Keratinocyte (primary cell): ENCODE results near the gene TANGO2. TPM values are rescaled to one million over a fixed set of nuclear protein-coding genes. Genes with fewer than 3 reads are reported as not detected.

Source experiments
- DNase-seq: peaks from one replicate; pipeline ENCODE4 v3.0.0-alpha.2; 2011; ENCODE audit warnings: low read depth, missing footprints, low spot score
- FAIRE-seq: peaks from 2 replicates; lab custom pipeline; 2011; peaks lifted over from hg19 to GRCh38; lab: Jason Lieb, UNC
- H2AFZ ChIP-seq: 2 replicates; pipeline ENCODE4 v1.6.0; 2012; ENCODE audit warnings: low read length, control low read depth, inconsistent platforms; ENCODE audit not compliant: control insufficient read depth
- H3K27ac ChIP-seq: 2 replicates; pipeline ENCODE4 v1.5.1; 2011; ENCODE audit warnings: low read length; ENCODE audit not compliant: control insufficient read depth, insufficient read depth
- H3K27me3 ChIP-seq: 3 replicates; pipeline ENCODE4 v1.6.0; 2011; ENCODE audit warnings: low read length; ENCODE audit not compliant: control insufficient read depth, insufficient read depth; ENCODE audit errors: extremely low read depth
- H3K36me3 ChIP-seq, 2 experiments: 2 replicates in 1 of 2; 3 replicates in 1 of 2; pipeline ENCODE4 v1.5.1; 2011; ENCODE audit warnings: low read length in 2 of 2, mild to moderate bottlenecking in 1 of 2; ENCODE audit not compliant: control insufficient read depth in 2 of 2, insufficient read depth in 2 of 2; ENCODE audit errors: extremely low read depth in 1 of 2
- H3K4me1 ChIP-seq: 3 replicates; pipeline ENCODE4 v1.5.1; 2011; ENCODE audit warnings: low read length; ENCODE audit not compliant: control insufficient read depth, insufficient read depth; ENCODE audit errors: extremely low read depth
- H3K4me2 ChIP-seq: 3 replicates; pipeline ENCODE4 v1.6.0; 2011; ENCODE audit warnings: low read depth, low read length; ENCODE audit not compliant: control insufficient read depth, insufficient read depth; ENCODE audit errors: extremely low read depth
- H3K4me3 ChIP-seq, 3 experiments: fragments of 200-600 bp in 1 of 3; sonication (generic) in 1 of 3; 2 replicates in 2 of 3; 3 replicates in 1 of 3; pipeline ENCODE4 v1.5.1; 2011 to 2016; ENCODE audit warnings: low read length in 3 of 3, mild to moderate bottlenecking in 3 of 3, control low read depth in 2 of 3, inconsistent platforms in 1 of 3, low read depth in 1 of 3, mixed read lengths in 1 of 3, mixed run types in 1 of 3, moderate library complexity in 1 of 3; ENCODE audit not compliant: control insufficient read depth in 2 of 3, insufficient read depth in 2 of 3; ENCODE audit errors: extremely low read depth in 1 of 3
- H3K79me2 ChIP-seq: 2 replicates; pipeline ENCODE4 v1.6.0; 2012; ENCODE audit warnings: low read length; ENCODE audit not compliant: control insufficient read depth, insufficient read depth
- H3K9ac ChIP-seq: 3 replicates; pipeline ENCODE4 v1.6.0; 2011; ENCODE audit warnings: low read length; ENCODE audit not compliant: control insufficient read depth, insufficient read depth; ENCODE audit errors: extremely low read depth
- H3K9me1 ChIP-seq: 3 replicates; pipeline ENCODE4 v1.6.0; 2011; ENCODE audit warnings: low read length; ENCODE audit not compliant: control insufficient read depth, insufficient read depth; ENCODE audit errors: extremely low read depth
- H3K9me3 ChIP-seq: 2 replicates; pipeline ENCODE4 v1.5.1; 2012; ENCODE audit warnings: low read depth, low read length; ENCODE audit not compliant: control insufficient read depth
- H4K20me1 ChIP-seq: 3 replicates; pipeline ENCODE4 v1.6.0; 2011; ENCODE audit warnings: low read length; ENCODE audit not compliant: control insufficient read depth, insufficient read depth; ENCODE audit errors: extremely low read depth
- EZH2 ChIP-seq: IDR thresholded peaks from one replicate; pipeline ENCODE4 v1.6.1; 2012; ENCODE audit warnings: inconsistent platforms, mild to moderate bottlenecking, low read length, moderate library complexity
- dilution Hi-C: fragments of 300-500 bp; cut with MboI; formaldehyde crosslinking; loops from one replicate; pipeline ENCODE4 v1.7.0; 2020; ENCODE audit warnings: low sequenced_read_pairs; ENCODE audit not compliant: extremely low pct_ligation_motif_present
- polyA plus RNA-seq, 5 experiments: library from polyadenylated mRNA; depleted of rRNA in 3 of 5; stranded (reverse) in 3 of 5; stranded (forward) in 1 of 5; unstranded in 1 of 5; fragments of >200 nt; gene quantifications; 1 replicate in 1 of 5; 2 replicates in 3 of 5; 3 replicates in 1 of 5; pipeline versions ENCODE4 v1.2.1 to v1.2.3, GENCODE V29; 2011 to 2012; ENCODE audit warnings: missing spikeins in 2 of 5, low read depth in 1 of 5, low replicate concordance in 1 of 5
- TF ChIP-seq, protein P1 (sequence below), 3 experiments: IDR thresholded peaks in 1 of 3; conservative IDR thresholded peaks in 1 of 3; optimal IDR thresholded peaks in 1 of 3; 2 replicates in 2 of 3; 3 replicates in 1 of 3; pipeline versions ENCODE3 to v1.5.1; 2011; ENCODE audit warnings: low read length in 3 of 3, mild to moderate bottlenecking in 3 of 3, moderate library complexity in 2 of 3, control low read depth in 1 of 3, inconsistent platforms in 1 of 3; ENCODE audit not compliant: insufficient read depth in 2 of 3; ENCODE audit errors: extremely low read depth in 1 of 3

Gene TANGO2
- polyA plus RNA-seq, 1 donor (not counting 4 experiments of a cell fraction or from before 2014, with no cell fraction given), result 20.1 TPM

DNA sequence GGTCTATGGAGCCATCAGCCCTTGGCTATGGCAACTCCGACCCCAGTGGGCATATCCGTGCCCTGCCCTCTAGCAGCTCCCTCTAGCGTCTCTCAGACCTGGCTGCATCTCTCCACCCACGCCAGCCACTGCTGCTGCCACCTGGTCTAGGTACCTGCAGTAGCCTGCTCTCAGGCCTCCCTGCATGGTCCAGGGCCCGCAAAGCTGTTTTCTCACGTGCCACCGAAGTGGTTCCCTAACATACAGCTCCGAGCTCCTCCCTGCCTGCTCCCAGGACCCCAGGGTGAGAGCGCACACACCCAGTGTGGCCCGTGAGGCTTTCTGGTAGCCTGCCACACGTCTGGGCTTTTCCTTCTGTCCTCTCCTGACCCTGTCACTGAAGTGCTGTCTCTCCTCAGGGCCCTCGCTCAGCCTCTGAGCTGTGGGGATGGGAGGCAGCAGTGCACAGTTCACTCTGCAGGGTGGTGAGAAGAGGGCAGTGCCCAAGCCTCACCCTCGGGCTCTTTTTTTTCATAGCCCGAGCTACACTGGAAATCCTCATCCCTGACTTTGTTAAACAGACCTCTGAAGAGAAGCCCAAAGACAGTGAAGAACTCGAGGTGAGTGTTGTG, 73.4 kb downstream of the TANGO2 start:
- Histone ChIP-seq H3K27me3 (no peaks in the 10 kb centered on the region), H3K9me3 (no peaks in the 10 kb centered on the region), H3K4me3 (no peak overlapping the region), H3K27ac (no peak overlapping the region), H3K4me2 (no peak overlapping the region), H4K20me1 (peaks cover 2% of the 10 kb centered on the region), H2AFZ (no peak overlapping the region), H3K4me1 (no peaks in the 10 kb centered on the region), H3K36me3 (peaks cover 47 to 64% of the 10 kb centered on the region in 2 experiments), H3K79me2 (peaks cover 17% of the 10 kb centered on the region), H3K9ac (no peak overlapping the region), H3K9me1 (no peaks in the 10 kb centered on the region)
- FAIRE-seq, result no peak
- dilution Hi-C loops, result no loop called here
- TF ChIP-seq, protein P1, sequence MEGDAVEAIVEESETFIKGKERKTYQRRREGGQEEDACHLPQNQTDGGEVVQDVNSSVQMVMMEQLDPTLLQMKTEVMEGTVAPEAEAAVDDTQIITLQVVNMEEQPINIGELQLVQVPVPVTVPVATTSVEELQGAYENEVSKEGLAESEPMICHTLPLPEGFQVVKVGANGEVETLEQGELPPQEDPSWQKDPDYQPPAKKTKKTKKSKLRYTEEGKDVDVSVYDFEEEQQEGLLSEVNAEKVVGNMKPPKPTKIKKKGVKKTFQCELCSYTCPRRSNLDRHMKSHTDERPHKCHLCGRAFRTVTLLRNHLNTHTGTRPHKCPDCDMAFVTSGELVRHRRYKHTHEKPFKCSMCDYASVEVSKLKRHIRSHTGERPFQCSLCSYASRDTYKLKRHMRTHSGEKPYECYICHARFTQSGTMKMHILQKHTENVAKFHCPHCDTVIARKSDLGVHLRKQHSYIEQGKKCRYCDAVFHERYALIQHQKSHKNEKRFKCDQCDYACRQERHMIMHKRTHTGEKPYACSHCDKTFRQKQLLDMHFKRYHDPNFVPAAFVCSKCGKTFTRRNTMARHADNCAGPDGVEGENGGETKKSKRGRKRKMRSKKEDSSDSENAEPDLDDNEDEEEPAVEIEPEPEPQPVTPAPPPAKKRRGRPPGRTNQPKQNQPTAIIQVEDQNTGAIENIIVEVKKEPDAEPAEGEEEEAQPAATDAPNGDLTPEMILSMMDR (optimal IDR thresholded peaks at IDR 0.05 in 1 of 3, IDR thresholded peaks at IDR 0.05 in 1 of 3, conservative IDR thresholded peaks at IDR 0.05 in 1 of 3; ENCODE audit: extremely low read depth in 1 of 3, insufficient read depth in 2 of 3, low read length in 3 of 3), result no peak
- TF ChIP-seq EZH2, result no peak
- no peak for DNase-seq

- no peaks in the 10 kb centered on the region for H3K9me1 ChIP-seq
- TF ChIP-seq, protein P1 (optimal IDR thresholded peaks at IDR 0.05 in 1 of 3, IDR thresholded peaks at IDR 0.05 in 1 of 3, conservative IDR thresholded peaks at IDR 0.05 in 1 of 3; ENCODE audit: extremely low read depth in 1 of 3, insufficient read depth in 2 of 3, low read length in 3 of 3), result no peak
- TF ChIP-seq EZH2, result no peak
- peaks cover 38 to 59% of the 10 kb centered on the region in 2 experiments for H3K36me3 ChIP-seq
- no peak overlapping the region for H3K4me2 ChIP-seq
- no peaks in the 10 kb centered on the region for H3K9me3 ChIP-seq
- no peak overlapping the region for H3K27ac ChIP-seq
- H4K20me1 ChIP-seq, result peaks cover 1% of the 10 kb centered on the region
- no peak overlapping the region for H3K9ac ChIP-seq
- dilution Hi-C loops, result no loop called here
- H2AFZ ChIP-seq, result no peak overlapping the region
- peaks cover 4% of the 10 kb centered on the region for H3K4me1 ChIP-seq
- FAIRE-seq (no peak), DNase-seq (no peak)
- H3K4me3 ChIP-seq, result no peak overlapping the region
- H3K27me3 ChIP-seq, result no peaks in the 10 kb centered on the region
- H3K79me2 ChIP-seq, result peaks cover 17% of the 10 kb centered on the region
Observed at GRCh38 chr22:20095521-20095920, 74.6 kb downstream of the TANGO2 start.
